A673 (cell line): Measurements from ENCODE around the gene PDZD4.

ENCODE experiments used
- EZH2 ChIP-seq: fragments of 200-600 bp; sonication (generic); IDR thresholded peaks from 2 replicates; pipeline ENCODE4 v1.6.1; 2017; ENCODE audit warnings: borderline replicate concordance, low read depth, mild to moderate bottlenecking, mixed read lengths, antibody characterized with exemption, low read length; ENCODE audit not compliant: poor library complexity, severe bottlenecking
- TF ChIP-seq, protein P1 (sequence below): fragments of 300-800, 200-600 bp; sonication (generic); conservative IDR thresholded peaks from 2 replicates; pipeline ENCODE4 v1.5.1; 2017; ENCODE audit warnings: low read depth, mild to moderate bottlenecking, antibody characterized with exemption, low read length, moderate library complexity, mixed read lengths

DNA sequence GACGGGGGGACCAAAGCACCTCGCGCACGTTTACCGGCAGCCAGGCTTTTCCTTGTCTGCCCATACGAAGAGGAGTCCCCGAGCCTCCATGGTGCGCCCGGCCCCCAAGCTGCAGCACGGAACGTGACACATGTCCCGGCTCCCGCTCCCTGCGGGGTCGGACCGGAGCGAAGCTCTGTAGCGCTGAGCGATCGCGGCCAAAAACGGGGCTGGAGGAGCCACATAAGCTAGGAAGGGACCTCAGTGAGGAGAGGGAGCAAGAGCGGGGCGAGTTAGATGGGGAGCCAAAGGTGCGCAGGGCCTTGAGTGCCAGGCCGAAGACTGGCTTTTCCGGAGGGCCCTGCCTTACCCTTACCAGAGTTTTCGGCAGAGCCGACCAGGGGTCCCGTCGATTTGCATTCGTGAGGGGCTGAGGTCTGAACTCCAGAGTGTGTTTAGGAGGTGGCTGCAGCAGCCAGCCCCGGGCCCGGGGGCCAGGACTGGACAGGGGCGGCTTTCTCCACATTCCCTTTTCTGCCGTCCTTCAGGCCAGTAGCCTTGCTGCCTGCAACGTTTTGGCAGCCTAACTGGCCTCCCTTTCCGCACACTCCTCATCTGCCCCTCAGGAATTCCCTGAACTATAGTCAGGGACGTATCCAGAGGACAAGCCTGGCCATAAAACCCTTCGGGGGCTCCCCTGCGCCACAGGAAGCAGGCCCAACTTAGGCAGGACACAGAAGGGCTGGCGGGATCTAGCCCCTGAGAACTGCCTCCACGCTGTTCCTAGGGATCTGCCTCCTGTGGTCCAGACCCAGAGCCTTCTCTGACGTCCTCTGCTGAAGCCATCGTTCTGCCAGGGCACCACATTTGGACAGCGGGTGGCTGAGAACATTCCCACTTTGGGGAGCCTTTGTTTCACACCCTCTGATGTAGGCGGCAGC, 35.2 kb downstream of the PDZD4 start:
- TF ChIP-seq, protein P1, sequence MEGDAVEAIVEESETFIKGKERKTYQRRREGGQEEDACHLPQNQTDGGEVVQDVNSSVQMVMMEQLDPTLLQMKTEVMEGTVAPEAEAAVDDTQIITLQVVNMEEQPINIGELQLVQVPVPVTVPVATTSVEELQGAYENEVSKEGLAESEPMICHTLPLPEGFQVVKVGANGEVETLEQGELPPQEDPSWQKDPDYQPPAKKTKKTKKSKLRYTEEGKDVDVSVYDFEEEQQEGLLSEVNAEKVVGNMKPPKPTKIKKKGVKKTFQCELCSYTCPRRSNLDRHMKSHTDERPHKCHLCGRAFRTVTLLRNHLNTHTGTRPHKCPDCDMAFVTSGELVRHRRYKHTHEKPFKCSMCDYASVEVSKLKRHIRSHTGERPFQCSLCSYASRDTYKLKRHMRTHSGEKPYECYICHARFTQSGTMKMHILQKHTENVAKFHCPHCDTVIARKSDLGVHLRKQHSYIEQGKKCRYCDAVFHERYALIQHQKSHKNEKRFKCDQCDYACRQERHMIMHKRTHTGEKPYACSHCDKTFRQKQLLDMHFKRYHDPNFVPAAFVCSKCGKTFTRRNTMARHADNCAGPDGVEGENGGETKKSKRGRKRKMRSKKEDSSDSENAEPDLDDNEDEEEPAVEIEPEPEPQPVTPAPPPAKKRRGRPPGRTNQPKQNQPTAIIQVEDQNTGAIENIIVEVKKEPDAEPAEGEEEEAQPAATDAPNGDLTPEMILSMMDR: no peak
- TF ChIP-seq EZH2: no peak
